ENCODE data around the gene MPP2.

GRCh38 chr17:43935204-43935925, 28.0 kb upstream of the MPP2 start:
- no peak for TF ChIP-seq POLR2A (IDR thresholded peaks at IDR 0.05; ENCODE audit: low read length)
- TF ChIP-seq GATA1 (IDR thresholded peaks at IDR 0.05; ENCODE audit: low read depth, low read length), result no peak
